OCI-LY1 (cell line): Measurements from ENCODE around the gene TRPM1.

Source experiments
- EZH2 ChIP-seq: fragments of 200-600 bp; sonication (generic), shearing (Covaris generic); IDR thresholded peaks from 2 replicates; pipeline ENCODE4 v1.8.0; 2017; ENCODE audit warnings: borderline replicate concordance, mixed run types, mild to moderate bottlenecking, antibody characterized with exemption, low read length, moderate library complexity, mixed read lengths
- TF ChIP-seq, protein P1 (sequence below): fragments of 200-600 bp; sonication (generic), shearing (Covaris generic); IDR thresholded peaks from 2 replicates; pipeline ENCODE4 v1.5.1; 2017; ENCODE audit warnings: mild to moderate bottlenecking, antibody characterized with exemption, low read length, moderate library complexity, mixed read lengths

DNA sequence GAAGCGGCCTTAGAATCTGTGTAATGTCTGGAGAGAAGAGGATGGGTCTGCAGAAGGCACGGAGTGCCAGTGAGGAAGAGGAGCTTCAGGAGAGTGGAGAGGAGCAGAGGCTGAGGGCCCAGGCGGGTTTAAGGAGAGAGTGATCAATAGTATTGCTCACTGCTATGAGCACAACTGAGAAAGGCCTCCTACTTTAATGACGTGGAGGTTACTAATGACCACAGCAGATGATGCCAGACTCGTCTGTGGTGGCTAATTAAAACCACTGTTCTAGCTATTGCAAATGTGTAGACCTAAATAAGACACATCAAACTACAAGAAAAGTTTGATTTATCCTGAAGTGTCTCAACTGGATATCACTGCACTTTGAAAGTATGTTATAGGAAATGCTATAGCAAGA, 143.3 kb downstream of the TRPM1 start:
- TF ChIP-seq, protein P1, sequence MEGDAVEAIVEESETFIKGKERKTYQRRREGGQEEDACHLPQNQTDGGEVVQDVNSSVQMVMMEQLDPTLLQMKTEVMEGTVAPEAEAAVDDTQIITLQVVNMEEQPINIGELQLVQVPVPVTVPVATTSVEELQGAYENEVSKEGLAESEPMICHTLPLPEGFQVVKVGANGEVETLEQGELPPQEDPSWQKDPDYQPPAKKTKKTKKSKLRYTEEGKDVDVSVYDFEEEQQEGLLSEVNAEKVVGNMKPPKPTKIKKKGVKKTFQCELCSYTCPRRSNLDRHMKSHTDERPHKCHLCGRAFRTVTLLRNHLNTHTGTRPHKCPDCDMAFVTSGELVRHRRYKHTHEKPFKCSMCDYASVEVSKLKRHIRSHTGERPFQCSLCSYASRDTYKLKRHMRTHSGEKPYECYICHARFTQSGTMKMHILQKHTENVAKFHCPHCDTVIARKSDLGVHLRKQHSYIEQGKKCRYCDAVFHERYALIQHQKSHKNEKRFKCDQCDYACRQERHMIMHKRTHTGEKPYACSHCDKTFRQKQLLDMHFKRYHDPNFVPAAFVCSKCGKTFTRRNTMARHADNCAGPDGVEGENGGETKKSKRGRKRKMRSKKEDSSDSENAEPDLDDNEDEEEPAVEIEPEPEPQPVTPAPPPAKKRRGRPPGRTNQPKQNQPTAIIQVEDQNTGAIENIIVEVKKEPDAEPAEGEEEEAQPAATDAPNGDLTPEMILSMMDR = no peak
- TF ChIP-seq EZH2 = no peak
